HepG2 (cell line): Measurements from ENCODE around the gene USP28. TPM values are rescaled to one million over a fixed set of nuclear protein-coding genes. Genes with fewer than 3 reads are reported as not detected.
"Not testable (repeated sequence)": the region's sequence is repeated elsewhere in the genome, so short reads cannot be mapped to it uniquely, and the experiment has no call there.

Source experiments
- ATAC-seq: fragments of 200-7000 bp; cut with Tn5 transposase; 3 replicates; pipeline ENCODE4 v1.9.1; 2020; ENCODE audit warnings: mild to moderate bottlenecking, moderate library complexity
- BruUV-seq: library from RNA; stranded (reverse); fragments of 400-500 nt; replicated peaks from 2 replicates; lab custom pipeline; 2021; lab: Mats Ljungman, UMichigan
- CTCF ChIA-PET: fragments of 300-600 bp; formaldehyde crosslinking; extraction: SDS; loops from one replicate; lab custom pipeline; 2021; ENCODE audit warnings: low total read pairs, inconsistent platforms, low intra/inter-chr PET ratio; lab: Yijun Ruan, JAX
- POLR2A ChIA-PET: fragments of 350-600 bp; sonication (Branson Sonifier 250); formaldehyde crosslinking; loops from one replicate; lab custom pipeline; 2020; ENCODE audit warnings: antibody characterized with exemption, inconsistent platforms; lab: Yijun Ruan, JAX
- DNase-seq: peaks from one replicate; pipeline ENCODE4 v3.0.0-alpha.2; 2015; ENCODE audit warnings: low spot score
- FAIRE-seq: peaks from 3 replicates; lab custom pipeline; 2011; peaks lifted over from hg19 to GRCh38; lab: Jason Lieb, UNC
- H2AFZ ChIP-seq: one replicate; pipeline ENCODE4 v1.6.1; 2011; ENCODE audit warnings: low read length, inconsistent platforms
- H3K27ac ChIP-seq: fragments of 300-600 bp; 3 replicates; pipeline ENCODE4 v1.8.0; 2011; ENCODE audit warnings: mixed run types, mild to moderate bottlenecking, mixed read lengths, low read length, inconsistent platforms; ENCODE audit not compliant: insufficient read depth; ENCODE audit errors: extremely low read length
- H3K27me3 ChIP-seq, 2 experiments: fragments of 200-600 bp in 1 of 2; 2 replicates in 1 of 2; 3 replicates in 1 of 2; pipeline versions ENCODE4 v1.6.0 to v1.8.0; 2011; ENCODE audit warnings: low read length in 2 of 2, mild to moderate bottlenecking in 2 of 2, moderate library complexity in 2 of 2, inconsistent platforms in 1 of 2; ENCODE audit not compliant: insufficient read depth in 2 of 2, control insufficient read depth in 1 of 2
- H3K36me3 ChIP-seq, 2 experiments: fragments of 200-600 bp in 1 of 2; replicated peaks in 1 of 2; 2 replicates in 1 of 2; 3 replicates in 1 of 2; pipeline versions ENCODE4 v1.5.1 to v1.8.0; 2011; ENCODE audit warnings: low read length in 2 of 2, inconsistent platforms in 1 of 2; ENCODE audit not compliant: insufficient read depth in 2 of 2, control insufficient read depth in 1 of 2
- H3K4me1 ChIP-seq: 2 replicates; pipeline ENCODE4 v1.5.1; 2012; ENCODE audit warnings: low read length, inconsistent platforms; ENCODE audit not compliant: insufficient read depth
- H3K4me2 ChIP-seq: 2 replicates; pipeline ENCODE4 v1.6.0; 2011; ENCODE audit warnings: low read depth, low read length, inconsistent platforms
- H3K4me3 ChIP-seq, 3 experiments: fragments of 200-600 bp in 1 of 3; sonication (generic), shearing (Covaris generic) in 1 of 3; replicated peaks in 1 of 3; 2 replicates each; pipeline ENCODE4 v1.5.1; 2011 to 2016; ENCODE audit warnings: low read length in 3 of 3, inconsistent platforms in 2 of 3, low read depth in 2 of 3, mild to moderate bottlenecking in 2 of 3, control low read depth in 1 of 3, mixed read lengths in 1 of 3; ENCODE audit not compliant: insufficient read depth in 1 of 3
- H3K79me2 ChIP-seq: one replicate; pipeline ENCODE4 v1.6.1; 2011; ENCODE audit warnings: low read length, inconsistent platforms; ENCODE audit not compliant: insufficient read depth
- H3K9ac ChIP-seq: 2 replicates; pipeline ENCODE4 v1.6.0; 2011; ENCODE audit warnings: mild to moderate bottlenecking, low read depth, low read length, inconsistent platforms; ENCODE audit not compliant: insufficient read depth
- H3K9me3 ChIP-seq: 2 replicates; pipeline ENCODE4 v1.5.1; 2012; ENCODE audit warnings: mild to moderate bottlenecking, low read length
- H4K20me1 ChIP-seq: 2 replicates; pipeline ENCODE4 v1.6.0; 2011; ENCODE audit warnings: inconsistent platforms, mild to moderate bottlenecking, low read length, moderate library complexity; ENCODE audit not compliant: insufficient read depth
- RBFOX2 ChIP-seq: fragments of 200-400 bp; formaldehyde crosslinking; IDR thresholded peaks from 2 replicates; pipeline ENCODE4 v1.6.1; 2017; ENCODE audit warnings: low read depth, mild to moderate bottlenecking, low read length
- RNF219 ChIP-seq: sonication (generic); formaldehyde crosslinking; IDR thresholded peaks from 2 replicates; pipeline ENCODE4 v1.5.0; 2020; ENCODE audit warnings: mild to moderate bottlenecking, missing genetic modification reagents
- ZNF83 ChIP-seq: sonication (generic); formaldehyde crosslinking; IDR thresholded peaks from 2 replicates; pipeline ENCODE4 v1.4.0; 2020; ENCODE audit warnings: missing genetic modification reagents, mild to moderate bottlenecking, borderline replicate concordance
- WGBS: methylation state at CpG from one replicate; pipeline ENCODE4 v1.1.6; 2017; ENCODE audit warnings: low lambda C conversion rate; 5-methylcytosine and 5-hydroxymethylcytosine counted together
- in situ Hi-C: cut with HindIII; loops from 2 replicates; pipeline ENCODE4 v1.10.0; 2017; ENCODE audit warnings: low pct_unique_long_range_greater_than_20kb; ENCODE audit not compliant: extremely low pct_ligation_motif_present
- intact Hi-C: fragments of 100-400 bp; cut with micrococcal nuclease; formaldehyde crosslinking; loops from one replicate; pipeline ENCODE4 v1.10.0; 2022; ENCODE audit not compliant: unreplicated experiment
- polyA plus RNA-seq, 8 experiments: library from polyadenylated mRNA; depleted of rRNA in 3 of 8; stranded (reverse) in 7 of 8; unstranded in 1 of 8; fragments of >200 nt; fragmentation: Illumina TruSeq in 4 of 8; extraction: Trizol in 4 of 8; gene quantifications; 2 replicates each; pipeline versions ENCODE4 v1.2.1 to v1.2.3, GENCODE V29; 2011 to 2016; ENCODE audit warnings: low read depth in 4 of 8, missing spikeins in 1 of 8, mixed read lengths in 1 of 8; ENCODE audit not compliant: insufficient read depth in 1 of 8
- total RNA-seq, 5 experiments: library from RNA; depleted of rRNA; stranded (reverse); fragments of >200 nt; fragmentation: Illumina TruSeq; extraction: Trizol; gene quantifications; 2 replicates each; pipeline ENCODE4 v1.2.3, GENCODE V29; 2016; ENCODE audit warnings: low read depth in 1 of 5
- TF ChIP-seq, protein P1 (sequence below): sonication (generic); formaldehyde crosslinking; IDR thresholded peaks from 2 replicates; pipeline ENCODE4 v1.8.0; 2022; ENCODE audit warnings: missing genetic modification reagents, mild to moderate bottlenecking, inconsistent platforms, borderline replicate concordance

Gene USP28
- total and polyA plus RNA-seq, 2 of the 13 experiments (the other 11 are each of a cell fraction or from before 2014, with no cell fraction given): 29.6 to 34.3 TPM

GRCh38 chr11:113875234-113876073 is at the start of gene USP28 (continued):
- TF ChIP-seq RNF219 (CRISPR knock-in tag): no peak

- no peaks in the 10 kb centered on the region for H3K27me3 ChIP-seq
- no peaks in the 10 kb centered on the region for H3K79me2 ChIP-seq
- no peaks in the 10 kb centered on the region for H3K4me1 ChIP-seq
- no peak for FAIRE-seq
- no peak overlapping the region for H2AFZ ChIP-seq
- TF ChIP-seq ZNF83 (CRISPR knock-in tag) (no peak), RBFOX2 (no peak)
- TF ChIP-seq, protein P1, sequence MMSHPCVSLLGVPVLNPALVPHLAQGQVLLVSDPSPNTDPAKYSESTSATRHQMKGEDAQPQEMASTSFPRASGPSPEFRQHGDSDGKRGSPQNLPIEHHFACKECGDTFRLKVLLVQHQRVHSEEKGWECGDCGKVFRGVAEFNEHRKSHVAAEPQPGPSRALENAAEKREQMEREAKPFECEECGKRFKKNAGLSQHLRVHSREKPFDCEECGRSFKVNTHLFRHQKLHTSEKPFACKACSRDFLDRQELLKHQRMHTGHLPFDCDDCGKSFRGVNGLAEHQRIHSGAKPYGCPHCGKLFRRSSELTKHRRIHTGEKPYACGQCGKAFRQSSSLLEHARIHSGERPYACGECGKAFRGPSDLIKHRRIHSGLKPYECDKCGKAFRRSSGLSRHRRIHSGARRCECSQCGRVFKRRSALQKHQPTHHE (CRISPR knock-in tag): no peak
- ATAC-seq: no peak
- no peaks in the 10 kb centered on the region for H3K36me3 ChIP-seq
- no peak overlapping the region for H3K4me2 ChIP-seq
- WGBS: 7% methylated on average over 2 of the region's 2 CpGs
- no peaks in the 10 kb centered on the region for H4K20me1 ChIP-seq
- H3K9ac ChIP-seq: no peak overlapping the region
- H3K9me3 ChIP-seq: no peaks in the 10 kb centered on the region
- ChIA-PET POLR2A (no interaction called here), CTCF (no interaction called here)
- H3K27ac ChIP-seq: no peak overlapping the region
- BruUV-seq: no TSS peak
- intact Hi-C loops (no loop called here), in situ Hi-C loops (no loop called here)
- DNase-seq: no peak
- no peak overlapping the region for H3K4me3 ChIP-seq
Measured at GRCh38 chr11:113923572-113923971, 48.2 kb upstream of the USP28 start.

DNA sequence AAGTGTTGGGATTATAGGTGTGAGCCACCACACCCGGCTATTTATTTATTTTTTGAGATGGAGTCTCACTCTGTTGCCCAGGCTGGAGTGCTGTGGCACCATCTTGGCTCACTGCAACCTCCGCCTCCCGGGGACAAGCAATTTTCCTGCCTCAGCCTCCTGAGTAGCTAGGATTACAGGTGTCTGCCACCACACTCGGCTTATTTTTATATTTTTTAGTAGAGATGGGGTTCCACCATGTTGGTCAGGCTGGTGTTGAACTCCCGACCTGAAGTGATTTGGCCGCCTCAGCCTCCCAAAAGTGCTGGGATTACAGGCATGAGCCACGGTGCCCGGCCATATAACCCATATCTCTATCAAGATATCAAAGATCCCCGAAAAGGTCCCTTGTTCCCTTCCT is 36.1 kb upstream of the USP28 start:
- POLR2A ChIA-PET, H4K20me1 ChIP-seq, H3K9ac ChIP-seq, ATAC-seq, intact Hi-C loops, H3K4me1 ChIP-seq, FAIRE-seq, CTCF ChIA-PET, H3K36me3 ChIP-seq, DNase-seq, H3K79me2 ChIP-seq, H3K4me3 ChIP-seq, H3K4me2 ChIP-seq, H3K9me3 ChIP-seq, BruUV-seq, H3K27me3 ChIP-seq, in situ Hi-C loops, H3K27ac ChIP-seq, H2AFZ ChIP-seq: not testable (repeated sequence)
- whole genome bisulfite sequencing: 41% methylated on average over 7 of the region's 9 CpGs
